NCI-H82 (cell line): ENCODE data around the gene OSBPL7.

ENCODE experiments used
- DNase-seq: peaks from one replicate; lab custom pipeline; 2025; lab: John Stamatoyannopoulos, UW

Gene OSBPL7

GRCh38 chr17:47763913-47764582, 57.5 kb downstream of the OSBPL7 start:
- no peak for DNase-seq

DNA sequence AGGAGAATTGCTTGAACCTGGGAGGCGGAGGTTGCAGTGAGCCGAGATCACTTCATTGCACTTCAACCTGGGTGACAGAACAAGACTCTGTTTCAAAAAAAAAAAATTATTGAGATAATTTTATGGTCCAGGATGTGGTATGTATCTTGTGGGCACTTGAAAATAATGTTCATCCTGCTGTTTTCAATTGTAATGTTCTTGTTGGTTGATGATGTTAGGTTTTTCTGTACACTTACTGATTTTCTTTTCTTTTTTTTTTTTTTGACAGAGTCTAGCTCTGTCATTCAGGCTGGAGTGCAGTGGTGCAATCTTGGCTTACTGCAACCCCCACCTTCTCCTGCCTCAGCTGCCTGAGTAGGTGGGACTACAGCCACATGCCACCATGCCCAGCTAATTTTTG, 58.9 kb downstream of the OSBPL7 start:
- no peak for DNase-seq

DNA sequence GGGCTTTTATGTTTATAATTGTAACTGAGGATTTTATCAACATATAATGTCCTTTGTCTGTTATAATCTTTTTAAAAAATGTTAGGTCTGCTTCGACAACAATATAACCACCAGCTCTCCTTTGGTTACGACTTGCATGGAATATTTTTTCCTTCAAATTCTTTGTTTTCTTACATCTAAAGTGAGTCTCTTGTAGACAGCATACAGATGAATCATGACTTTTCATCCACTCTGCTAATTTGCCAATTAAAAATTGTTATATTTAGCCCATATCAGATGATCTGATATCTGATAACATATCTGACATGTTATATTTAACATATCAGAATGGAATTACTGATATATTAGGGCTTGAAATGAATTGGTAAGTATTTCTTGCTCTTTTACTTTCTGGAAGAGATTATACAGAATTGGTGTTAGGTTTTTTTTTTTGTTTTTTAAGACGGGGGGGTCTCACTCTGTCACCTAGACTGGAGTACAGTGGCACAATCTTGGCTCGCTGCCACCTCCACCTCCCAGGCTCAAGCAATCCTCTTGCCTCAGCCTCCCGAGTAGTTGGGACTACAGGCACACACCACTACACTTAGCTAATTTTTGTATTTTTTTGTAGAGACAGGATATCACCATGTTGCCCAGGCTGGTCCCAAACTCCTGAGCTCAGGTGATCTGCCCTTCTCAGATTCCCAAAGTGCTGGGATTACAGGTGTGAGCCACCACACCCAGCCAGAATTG, 61.0 kb downstream of the OSBPL7 start:
- DNase-seq, result no peak

DNA sequence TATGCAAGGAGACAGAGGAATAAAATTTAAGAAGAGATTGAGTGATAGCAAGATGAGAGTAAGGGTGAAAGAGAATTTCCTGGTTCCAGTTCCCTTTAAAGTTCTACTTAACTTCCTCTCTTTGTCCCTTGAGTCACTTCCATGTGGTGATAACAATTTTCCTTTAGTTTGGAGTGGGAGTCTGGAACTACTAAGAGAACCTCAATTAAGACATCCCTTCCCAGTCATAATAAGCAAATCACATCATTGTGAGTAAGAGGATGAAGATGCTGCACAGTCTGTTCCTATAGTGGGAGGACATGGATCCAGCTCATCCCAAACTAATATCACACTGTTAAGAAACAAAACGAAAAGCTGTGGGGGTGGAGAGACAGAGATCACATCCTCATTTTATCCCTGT, 64.2 kb downstream of the OSBPL7 start:
- no peak for DNase-seq
